K562 (cell line): ENCODE measurements around the gene ROBO1. TPM values are rescaled to one million over a fixed set of nuclear protein-coding genes. Genes with fewer than 3 reads are reported as not detected.

Source experiments
- ATAC-seq: fragments of 200-7000 bp; cut with Tn5 transposase; 3 replicates; pipeline ENCODE4 v1.9.1; 2020; ENCODE audit warnings: moderate library complexity
- BruUV-seq: library from RNA; stranded (reverse); fragments of 400-500 nt; replicated peaks from 2 replicates; lab custom pipeline; 2021; lab: Mats Ljungman, UMichigan
- CTCF ChIA-PET: fragments of 300-600 bp; formaldehyde crosslinking; extraction: SDS; loops from one replicate; lab custom pipeline; 2021; ENCODE audit warnings: low intra/inter-chr PET ratio; lab: Yijun Ruan, JAX
- POLR2A ChIA-PET: fragments of 300-600, 350-650 bp; sonication (Branson Sonifier 250); formaldehyde crosslinking; extraction: SDS; loops from one replicate; lab custom pipeline; 2021; ENCODE audit warnings: antibody characterized with exemption, inconsistent platforms; lab: Yijun Ruan, JAX
- DNase-seq, 4 experiments: peaks; one replicate each; pipeline versions ENCODE4 v3.0.0 to v3.0.0-alpha.2; 2011 to 2018; ENCODE audit warnings: low spot score in 3 of 4, mixed read lengths in 3 of 4; ENCODE audit errors: extremely low read depth in 1 of 4
- FAIRE-seq: peaks from 2 replicates; lab custom pipeline; 2011; peaks lifted over from hg19 to GRCh38; lab: Jason Lieb, UNC
- H2AFZ ChIP-seq: 2 replicates; pipeline ENCODE4 v1.6.0; 2011; ENCODE audit warnings: low read depth, low read length, control low read depth, inconsistent platforms
- H3K27ac ChIP-seq: fragments of 200-600 bp; 3 replicates; pipeline ENCODE4 v1.8.0; 2011; ENCODE audit warnings: low read depth, mild to moderate bottlenecking, control low read depth, inconsistent platforms, low read length, moderate library complexity, mixed read lengths; ENCODE audit errors: extremely low read depth
- H3K27me3 ChIP-seq, 2 experiments: fragments of 300-600 bp in 1 of 2; 2 replicates in 1 of 2; 3 replicates in 1 of 2; pipeline versions ENCODE4 v1.6.0 to v1.8.0; 2011; ENCODE audit warnings: inconsistent platforms in 2 of 2, low read length in 2 of 2, mild to moderate bottlenecking in 1 of 2, mixed read lengths in 1 of 2, moderate library complexity in 1 of 2; ENCODE audit not compliant: control insufficient read depth in 2 of 2, insufficient read depth in 2 of 2
- H3K36me3 ChIP-seq: fragments of 300-600 bp; 3 replicates; pipeline ENCODE4 v1.8.0; 2011; ENCODE audit warnings: mild to moderate bottlenecking, low read length, inconsistent platforms; ENCODE audit not compliant: control insufficient read depth, insufficient read depth
- H3K4me1 ChIP-seq, 2 experiments: fragments of 200-600 bp in 1 of 2; replicated peaks in 1 of 2; 2 replicates in 1 of 2; 3 replicates in 1 of 2; pipeline versions ENCODE4 v1.5.1 to v1.8.0; 2011; ENCODE audit warnings: inconsistent platforms in 2 of 2, low read length in 2 of 2, mild to moderate bottlenecking in 1 of 2, mixed read lengths in 1 of 2, moderate library complexity in 1 of 2; ENCODE audit not compliant: control insufficient read depth in 2 of 2, insufficient read depth in 2 of 2
- H3K4me2 ChIP-seq: 2 replicates; pipeline ENCODE4 v1.6.1; 2011; ENCODE audit warnings: low read length, control low read depth, inconsistent platforms, mixed read lengths; ENCODE audit not compliant: insufficient read depth
- H3K4me3 ChIP-seq: fragments of 200-600 bp; sonication (generic), shearing (Covaris generic); 2 replicates; pipeline ENCODE4 v1.5.1; 2016; ENCODE audit warnings: control low read depth, inconsistent platforms
- H3K79me2 ChIP-seq: fragments of 200-600 bp; 3 replicates; pipeline ENCODE4 v1.8.0; 2011; ENCODE audit warnings: low read length, inconsistent platforms; ENCODE audit not compliant: control insufficient read depth, insufficient read depth
- H3K9ac ChIP-seq, 2 experiments: 2 replicates each; pipeline versions ENCODE4 v1.6.0 to v1.6.1; 2011; ENCODE audit warnings: low read depth in 2 of 2, low read length in 2 of 2, control low read depth in 1 of 2, inconsistent platforms in 1 of 2, mild to moderate bottlenecking in 1 of 2, mixed read lengths in 1 of 2; ENCODE audit not compliant: insufficient read depth in 1 of 2
- H3K9me1 ChIP-seq: one replicate; pipeline ENCODE4 v1.6.0; 2011; ENCODE audit warnings: inconsistent platforms, mild to moderate bottlenecking, low read length, moderate library complexity; ENCODE audit not compliant: control insufficient read depth, insufficient read depth
- H3K9me3 ChIP-seq: replicated peaks from 2 replicates; pipeline ENCODE4 v1.5.1; 2011; ENCODE audit warnings: low read depth, low read length, inconsistent platforms; ENCODE audit not compliant: control insufficient read depth, insufficient read depth
- H4K20me1 ChIP-seq: replicated peaks from 2 replicates; pipeline ENCODE4 v1.6.1; 2011; ENCODE audit warnings: low read length, inconsistent platforms, mixed read lengths; ENCODE audit not compliant: control insufficient read depth, insufficient read depth
- HDAC3 ChIP-seq: fragments of 450-650 bp; IDR thresholded peaks from 2 replicates; pipeline ENCODE4 v1.6.1; 2018; ENCODE audit warnings: borderline replicate concordance, mild to moderate bottlenecking, moderate library complexity; ENCODE audit not compliant: partially characterized antibody
- PTRF ChIP-seq: fragments of 450-650 bp; IDR thresholded peaks from 2 replicates; pipeline ENCODE4 v1.6.1; 2016; ENCODE audit warnings: mild to moderate bottlenecking, missing genetic modification characterization, missing compliant biosample characterization
- RNF2 ChIP-seq: sonication (generic); IDR thresholded peaks from 2 replicates; pipeline ENCODE4 v1.6.1; 2016
- SMARCB1 ChIP-seq: IDR thresholded peaks from 2 replicates; pipeline ENCODE4 v1.6.1; 2011; ENCODE audit warnings: improper control_type of control experiment, low read depth; ENCODE audit not compliant: insufficient read length
- ZBTB1 ChIP-seq: sonication (generic); formaldehyde crosslinking; IDR thresholded peaks from 2 replicates; pipeline ENCODE4 v1.8.1; 2023; ENCODE audit warnings: missing genetic modification reagents, low read depth, mild to moderate bottlenecking, borderline replicate concordance
- WGBS: fragments of 100-300 bp; shearing (Covaris generic); methylation state at CpG from one replicate; pipeline ENCODE4 v1.1.6; 2016; ENCODE audit warnings: low coverage, mixed read lengths; ENCODE audit not compliant: insufficient coverage; ENCODE audit errors: missing lambda C conversion rate; 5-methylcytosine and 5-hydroxymethylcytosine counted together
- in situ Hi-C: fragments of 300-500 bp; cut with MboI; formaldehyde crosslinking; loops from 4 replicates; pipeline ENCODE4 v1.15.0; 2018; ENCODE audit warnings: inconsistent platforms, mixed read lengths
- intact Hi-C: fragments of 100-400 bp; cut with micrococcal nuclease; formaldehyde crosslinking; loops from 2 replicates; pipeline ENCODE4 v1.14.2; 2022
- polyA plus RNA-seq, 8 experiments: library from polyadenylated mRNA; depleted of rRNA in 4 of 8; stranded (reverse) in 5 of 8; unstranded in 3 of 8; fragments of >200 nt; fragmentation: Nextera tagmentation in 2 of 8; fragmentation: Illumina TruSeq in 1 of 8; extraction: Ambion mirVana in 2 of 8; extraction: Trizol in 1 of 8; gene quantifications; 2 replicates each; pipeline versions ENCODE4 v1.2.1 to v1.2.3, GENCODE V29; 2011 to 2014; ENCODE audit warnings: inconsistent platforms in 1 of 8, missing spikeins in 1 of 8
- total RNA-seq, 7 experiments: library from RNA; depleted of rRNA in 6 of 7; stranded (reverse); fragments of >200 nt in 6 of 7; fragmentation: Illumina TruSeq in 2 of 7; extraction: Trizol in 2 of 7; gene quantifications; 2 replicates each; pipeline versions ENCODE4 v1.2.1 to v1.2.3, GENCODE V29; 2011 to 2021; ENCODE audit warnings: low replicate concordance in 1 of 7
- TF ChIP-seq, protein P1 (sequence below): fragments of 450-650 bp; formaldehyde crosslinking; IDR thresholded peaks from 2 replicates; pipeline ENCODE4 v1.4.0; 2020; ENCODE audit warnings: mild to moderate bottlenecking
- TF ChIP-seq, protein P2 (sequence below): fragments of 200-600 bp; sonication (generic); IDR thresholded peaks from one replicate; pipeline ENCODE4 v1.6.1; 2012; ENCODE audit warnings: mild to moderate bottlenecking, low read depth, low read length, inconsistent platforms

The ROBO1 gene
- total and polyA plus RNA-seq, 9 of the 15 experiments (the other 6 are each of a cell fraction or from before 2014, with no cell fraction given): 0.01 to 0.53 (median 0.17) TPM; not detected in 5

DNA sequence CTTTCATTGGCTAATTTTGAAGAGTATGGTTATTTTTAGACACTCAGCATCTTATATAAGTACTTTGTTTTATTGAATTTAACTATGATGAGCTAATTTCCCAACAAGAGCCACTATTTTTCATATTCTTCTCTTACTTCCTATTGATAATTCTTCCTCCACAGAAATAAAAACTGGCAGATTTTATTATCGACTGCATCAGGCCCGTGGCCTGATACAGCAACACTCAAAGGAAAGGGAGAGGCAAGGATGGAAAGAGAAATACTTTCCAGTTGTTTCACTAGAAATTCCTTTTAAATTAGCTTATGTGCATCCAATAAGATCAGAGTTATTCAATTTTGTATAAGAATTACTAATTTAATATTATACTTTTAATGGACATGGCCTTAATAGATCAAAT, 886.3 kb downstream of the ROBO1 start:
- H4K20me1 ChIP-seq: no peaks in the 10 kb centered on the region
- no peak overlapping the region for H3K4me3 ChIP-seq
- no peaks in the 10 kb centered on the region for H3K9me1 ChIP-seq
- ATAC-seq (no peak), FAIRE-seq (no peak), DNase-seq (no peak)
- in situ Hi-C loops: no loop called here
- no peak overlapping the region for H3K9ac ChIP-seq
- CTCF ChIA-PET: no interaction called here
- POLR2A ChIA-PET: no interaction called here
- no peak overlapping the region for H3K4me2 ChIP-seq
- no peak overlapping the region for H2AFZ ChIP-seq
- no TSS peak for BruUV-seq
- no peaks in the 10 kb centered on the region for H3K79me2 ChIP-seq
- no peaks in the 10 kb centered on the region for H3K36me3 ChIP-seq
- no peak for TF ChIP-seq HDAC3
- TF ChIP-seq ZBTB1 (CRISPR knock-in tag): no peak
- no peak for TF ChIP-seq RNF2
- TF ChIP-seq, protein P1, sequence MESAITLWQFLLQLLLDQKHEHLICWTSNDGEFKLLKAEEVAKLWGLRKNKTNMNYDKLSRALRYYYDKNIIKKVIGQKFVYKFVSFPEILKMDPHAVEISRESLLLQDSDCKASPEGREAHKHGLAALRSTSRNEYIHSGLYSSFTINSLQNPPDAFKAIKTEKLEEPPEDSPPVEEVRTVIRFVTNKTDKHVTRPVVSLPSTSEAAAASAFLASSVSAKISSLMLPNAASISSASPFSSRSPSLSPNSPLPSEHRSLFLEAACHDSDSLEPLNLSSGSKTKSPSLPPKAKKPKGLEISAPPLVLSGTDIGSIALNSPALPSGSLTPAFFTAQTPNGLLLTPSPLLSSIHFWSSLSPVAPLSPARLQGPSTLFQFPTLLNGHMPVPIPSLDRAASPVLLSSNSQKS (CRISPR knock-in tag): no peak
- TF ChIP-seq, protein P2, sequence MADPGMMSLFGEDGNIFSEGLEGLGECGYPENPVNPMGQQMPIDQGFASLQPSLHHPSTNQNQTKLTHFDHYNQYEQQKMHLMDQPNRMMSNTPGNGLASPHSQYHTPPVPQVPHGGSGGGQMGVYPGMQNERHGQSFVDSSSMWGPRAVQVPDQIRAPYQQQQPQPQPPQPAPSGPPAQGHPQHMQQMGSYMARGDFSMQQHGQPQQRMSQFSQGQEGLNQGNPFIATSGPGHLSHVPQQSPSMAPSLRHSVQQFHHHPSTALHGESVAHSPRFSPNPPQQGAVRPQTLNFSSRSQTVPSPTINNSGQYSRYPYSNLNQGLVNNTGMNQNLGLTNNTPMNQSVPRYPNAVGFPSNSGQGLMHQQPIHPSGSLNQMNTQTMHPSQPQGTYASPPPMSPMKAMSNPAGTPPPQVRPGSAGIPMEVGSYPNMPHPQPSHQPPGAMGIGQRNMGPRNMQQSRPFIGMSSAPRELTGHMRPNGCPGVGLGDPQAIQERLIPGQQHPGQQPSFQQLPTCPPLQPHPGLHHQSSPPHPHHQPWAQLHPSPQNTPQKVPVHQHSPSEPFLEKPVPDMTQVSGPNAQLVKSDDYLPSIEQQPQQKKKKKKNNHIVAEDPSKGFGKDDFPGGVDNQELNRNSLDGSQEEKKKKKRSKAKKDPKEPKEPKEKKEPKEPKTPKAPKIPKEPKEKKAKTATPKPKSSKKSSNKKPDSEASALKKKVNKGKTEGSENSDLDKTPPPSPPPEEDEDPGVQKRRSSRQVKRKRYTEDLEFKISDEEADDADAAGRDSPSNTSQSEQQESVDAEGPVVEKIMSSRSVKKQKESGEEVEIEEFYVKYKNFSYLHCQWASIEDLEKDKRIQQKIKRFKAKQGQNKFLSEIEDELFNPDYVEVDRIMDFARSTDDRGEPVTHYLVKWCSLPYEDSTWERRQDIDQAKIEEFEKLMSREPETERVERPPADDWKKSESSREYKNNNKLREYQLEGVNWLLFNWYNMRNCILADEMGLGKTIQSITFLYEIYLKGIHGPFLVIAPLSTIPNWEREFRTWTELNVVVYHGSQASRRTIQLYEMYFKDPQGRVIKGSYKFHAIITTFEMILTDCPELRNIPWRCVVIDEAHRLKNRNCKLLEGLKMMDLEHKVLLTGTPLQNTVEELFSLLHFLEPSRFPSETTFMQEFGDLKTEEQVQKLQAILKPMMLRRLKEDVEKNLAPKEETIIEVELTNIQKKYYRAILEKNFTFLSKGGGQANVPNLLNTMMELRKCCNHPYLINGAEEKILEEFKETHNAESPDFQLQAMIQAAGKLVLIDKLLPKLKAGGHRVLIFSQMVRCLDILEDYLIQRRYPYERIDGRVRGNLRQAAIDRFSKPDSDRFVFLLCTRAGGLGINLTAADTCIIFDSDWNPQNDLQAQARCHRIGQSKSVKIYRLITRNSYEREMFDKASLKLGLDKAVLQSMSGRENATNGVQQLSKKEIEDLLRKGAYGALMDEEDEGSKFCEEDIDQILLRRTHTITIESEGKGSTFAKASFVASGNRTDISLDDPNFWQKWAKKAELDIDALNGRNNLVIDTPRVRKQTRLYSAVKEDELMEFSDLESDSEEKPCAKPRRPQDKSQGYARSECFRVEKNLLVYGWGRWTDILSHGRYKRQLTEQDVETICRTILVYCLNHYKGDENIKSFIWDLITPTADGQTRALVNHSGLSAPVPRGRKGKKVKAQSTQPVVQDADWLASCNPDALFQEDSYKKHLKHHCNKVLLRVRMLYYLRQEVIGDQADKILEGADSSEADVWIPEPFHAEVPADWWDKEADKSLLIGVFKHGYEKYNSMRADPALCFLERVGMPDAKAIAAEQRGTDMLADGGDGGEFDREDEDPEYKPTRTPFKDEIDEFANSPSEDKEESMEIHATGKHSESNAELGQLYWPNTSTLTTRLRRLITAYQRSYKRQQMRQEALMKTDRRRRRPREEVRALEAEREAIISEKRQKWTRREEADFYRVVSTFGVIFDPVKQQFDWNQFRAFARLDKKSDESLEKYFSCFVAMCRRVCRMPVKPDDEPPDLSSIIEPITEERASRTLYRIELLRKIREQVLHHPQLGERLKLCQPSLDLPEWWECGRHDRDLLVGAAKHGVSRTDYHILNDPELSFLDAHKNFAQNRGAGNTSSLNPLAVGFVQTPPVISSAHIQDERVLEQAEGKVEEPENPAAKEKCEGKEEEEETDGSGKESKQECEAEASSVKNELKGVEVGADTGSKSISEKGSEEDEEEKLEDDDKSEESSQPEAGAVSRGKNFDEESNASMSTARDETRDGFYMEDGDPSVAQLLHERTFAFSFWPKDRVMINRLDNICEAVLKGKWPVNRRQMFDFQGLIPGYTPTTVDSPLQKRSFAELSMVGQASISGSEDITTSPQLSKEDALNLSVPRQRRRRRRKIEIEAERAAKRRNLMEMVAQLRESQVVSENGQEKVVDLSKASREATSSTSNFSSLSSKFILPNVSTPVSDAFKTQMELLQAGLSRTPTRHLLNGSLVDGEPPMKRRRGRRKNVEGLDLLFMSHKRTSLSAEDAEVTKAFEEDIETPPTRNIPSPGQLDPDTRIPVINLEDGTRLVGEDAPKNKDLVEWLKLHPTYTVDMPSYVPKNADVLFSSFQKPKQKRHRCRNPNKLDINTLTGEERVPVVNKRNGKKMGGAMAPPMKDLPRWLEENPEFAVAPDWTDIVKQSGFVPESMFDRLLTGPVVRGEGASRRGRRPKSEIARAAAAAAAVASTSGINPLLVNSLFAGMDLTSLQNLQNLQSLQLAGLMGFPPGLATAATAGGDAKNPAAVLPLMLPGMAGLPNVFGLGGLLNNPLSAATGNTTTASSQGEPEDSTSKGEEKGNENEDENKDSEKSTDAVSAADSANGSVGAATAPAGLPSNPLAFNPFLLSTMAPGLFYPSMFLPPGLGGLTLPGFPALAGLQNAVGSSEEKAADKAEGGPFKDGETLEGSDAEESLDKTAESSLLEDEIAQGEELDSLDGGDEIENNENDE: no peak
- TF ChIP-seq SMARCB1: no peak
- no peak for TF ChIP-seq PTRF (tag)
- intact Hi-C loops: no loop called here
- WGBS: 0% methylated on average over 2 of the region's 2 CpGs
- H3K4me1 ChIP-seq: no peaks in the 10 kb centered on the region
- no peaks in the 10 kb centered on the region for H3K27me3 ChIP-seq
- H3K27ac ChIP-seq: no peak overlapping the region
- H3K9me3 ChIP-seq: no peaks in the 10 kb centered on the region
